MCF 10A (cell line): ENCODE data around the gene MRC1. TPM values are rescaled to one million over a fixed set of nuclear protein-coding genes. Genes with fewer than 3 reads are reported as not detected.

Experiments used
- BruUV-seq: library from RNA; stranded (reverse); fragments of 400-500 nt; replicated peaks from 2 replicates; lab custom pipeline; 2021; lab: Mats Ljungman, UMichigan
- CTCF ChIA-PET: fragments of 300-600 bp; sonication (Branson Sonifier 250); formaldehyde crosslinking; extraction: SDS; loops from one replicate; lab custom pipeline; 2021; ENCODE audit warnings: antibody characterized with exemption, inconsistent platforms; lab: Yijun Ruan, JAX
- POLR2A ChIA-PET: fragments of 300-600, 350-650 bp; sonication (Branson Sonifier 250); formaldehyde crosslinking; extraction: SDS; loops from one replicate; lab custom pipeline; 2020; ENCODE audit warnings: antibody characterized with exemption, inconsistent platforms; lab: Yijun Ruan, JAX
- DNase-seq: peaks from one replicate; pipeline ENCODE4 v3.0.0-alpha.2; 2018; ENCODE audit not compliant: unreplicated experiment
- H3K27ac Mint-ChIP-seq: one replicate; pipeline ENCODE4 v1.8.0; 2022; ENCODE audit warnings: mild to moderate bottlenecking, low read depth, mixed read lengths; ENCODE audit not compliant: unreplicated experiment
- H3K27me3 Mint-ChIP-seq: one replicate; pipeline ENCODE4 v1.8.0; 2022; ENCODE audit warnings: mixed read lengths; ENCODE audit not compliant: insufficient read depth, unreplicated experiment
- H3K36me3 Mint-ChIP-seq: one replicate; pipeline ENCODE4 v1.8.0; 2022; ENCODE audit warnings: mild to moderate bottlenecking, moderate library complexity, mixed read lengths; ENCODE audit not compliant: insufficient read depth, unreplicated experiment
- H3K4me1 Mint-ChIP-seq: one replicate; pipeline ENCODE4 v1.8.0; 2022; ENCODE audit warnings: mixed read lengths; ENCODE audit not compliant: insufficient read depth, unreplicated experiment
- H3K4me3 Mint-ChIP-seq: one replicate; pipeline ENCODE4 v1.8.0; 2022; ENCODE audit warnings: mild to moderate bottlenecking, moderate library complexity, mixed read lengths; ENCODE audit not compliant: unreplicated experiment
- H3K9me3 Mint-ChIP-seq: one replicate; pipeline ENCODE4 v1.8.0; 2022; ENCODE audit warnings: mixed read lengths; ENCODE audit not compliant: unreplicated experiment
- CTCF ChIP-seq: fragments of 200-600 bp; IDR thresholded peaks from one replicate; pipeline ENCODE4 v1.8.0; 2022; ENCODE audit warnings: antibody characterized with exemption, mild to moderate bottlenecking; ENCODE audit not compliant: unreplicated experiment
- intact Hi-C: fragments of 100-400 bp; cut with micrococcal nuclease; formaldehyde crosslinking; loops from 2 replicates; pipeline ENCODE4 v1.14.1; 2022
- total RNA-seq: library from RNA; stranded (reverse); gene quantifications from 2 replicates; pipeline ENCODE4 v1.2.3, GENCODE V29; 2022

The MRC1 gene
- total RNA-seq, 1 experiment from 2014 or later, result not detected

DNA sequence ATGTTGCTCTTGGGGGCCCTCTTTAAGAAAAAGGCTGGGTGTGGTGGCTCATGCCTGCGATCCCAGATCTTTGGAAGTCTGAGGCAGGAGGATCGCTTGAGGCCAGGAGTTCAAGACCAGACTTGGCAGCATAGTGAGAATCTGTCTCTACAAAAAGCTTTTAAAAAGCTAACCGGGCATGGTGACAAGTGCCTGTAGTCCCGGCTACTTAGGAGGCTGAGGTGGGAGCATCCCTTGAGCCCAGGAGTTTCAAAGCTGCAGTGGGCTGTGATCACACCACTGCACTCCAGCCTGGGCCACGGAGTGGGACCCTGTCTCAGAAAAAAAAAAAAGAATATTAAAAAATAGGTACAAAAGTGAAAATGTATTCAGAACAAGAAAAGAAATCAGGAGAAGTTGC, 104.5 kb downstream of the MRC1 start:
- no peak for DNase-seq
- ChIA-PET CTCF (interaction anchor here (0.6 to 1.0 kb wide), 4 partner anchors 27 to 303 kb away, joined by 3 to 6 read pairs (median 4); no protein-coding TSS in a partner anchor), POLR2A (no interaction called here)
- Mint-ChIP-seq H3K27ac (no peak overlapping the region), H3K36me3 (no peaks in the 10 kb centered on the region), H3K4me1 (peaks cover 6% of the 10 kb centered on the region), H3K4me3 (no peak overlapping the region), H3K9me3 (no peaks in the 10 kb centered on the region), H3K27me3 (no peaks in the 10 kb centered on the region)
- BruUV-seq, result no TSS peak
- intact Hi-C loops, result no loop called here
- no peak for TF ChIP-seq CTCF

GRCh38 chr10:17914169-17915045, 105.3 kb downstream of the MRC1 start:
- Mint-ChIP-seq H3K27ac (peak overlapping the region; percentile 1), H3K36me3 (no peaks in the 10 kb centered on the region), H3K27me3 (no peaks in the 10 kb centered on the region), H3K9me3 (no peaks in the 10 kb centered on the region), H3K4me1 (peaks cover 6% of the 10 kb centered on the region), H3K4me3 (no peak overlapping the region)
- TF ChIP-seq CTCF, result no peak
- DNase-seq, result no peak
- BruUV-seq, result no TSS peak
- intact Hi-C loops, result no loop called here
- ChIA-PET CTCF (interaction anchor here (0.6 to 1.0 kb wide), 3 partner anchors 26 to 302 kb away, joined by 3 to 6 read pairs (median 5); no protein-coding TSS in a partner anchor), POLR2A (no interaction called here)

DNA sequence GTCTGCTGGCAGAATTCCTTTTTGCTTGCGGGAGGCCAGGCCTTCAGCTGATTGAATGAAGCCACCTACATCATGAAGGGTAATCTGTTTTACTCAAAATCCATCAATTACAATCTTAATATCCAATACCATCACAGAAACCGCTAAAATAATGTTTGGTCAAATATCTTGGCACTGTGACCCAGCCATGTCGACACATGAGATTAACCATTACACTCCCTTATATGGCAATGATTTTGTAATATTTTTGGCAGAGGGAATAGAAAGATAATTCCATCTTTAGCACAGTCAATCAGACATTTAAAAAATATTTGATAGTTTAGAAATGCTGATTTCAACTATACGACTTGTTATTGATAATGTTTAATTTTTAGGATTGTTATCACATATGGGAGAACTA, 106.0 kb downstream of the MRC1 start:
- ChIA-PET CTCF (no interaction called here), POLR2A (no interaction called here)
- Mint-ChIP-seq H3K27me3 (no peaks in the 10 kb centered on the region), H3K4me3 (no peak overlapping the region), H3K36me3 (no peaks in the 10 kb centered on the region), H3K27ac (peak overlapping the region; percentile 1), H3K9me3 (no peaks in the 10 kb centered on the region), H3K4me1 (peaks cover 6% of the 10 kb centered on the region)
- peak; percentile 28 for DNase-seq
- BruUV-seq, result no TSS peak
- intact Hi-C loops, result no loop called here
- TF ChIP-seq CTCF, result no peak

DNA sequence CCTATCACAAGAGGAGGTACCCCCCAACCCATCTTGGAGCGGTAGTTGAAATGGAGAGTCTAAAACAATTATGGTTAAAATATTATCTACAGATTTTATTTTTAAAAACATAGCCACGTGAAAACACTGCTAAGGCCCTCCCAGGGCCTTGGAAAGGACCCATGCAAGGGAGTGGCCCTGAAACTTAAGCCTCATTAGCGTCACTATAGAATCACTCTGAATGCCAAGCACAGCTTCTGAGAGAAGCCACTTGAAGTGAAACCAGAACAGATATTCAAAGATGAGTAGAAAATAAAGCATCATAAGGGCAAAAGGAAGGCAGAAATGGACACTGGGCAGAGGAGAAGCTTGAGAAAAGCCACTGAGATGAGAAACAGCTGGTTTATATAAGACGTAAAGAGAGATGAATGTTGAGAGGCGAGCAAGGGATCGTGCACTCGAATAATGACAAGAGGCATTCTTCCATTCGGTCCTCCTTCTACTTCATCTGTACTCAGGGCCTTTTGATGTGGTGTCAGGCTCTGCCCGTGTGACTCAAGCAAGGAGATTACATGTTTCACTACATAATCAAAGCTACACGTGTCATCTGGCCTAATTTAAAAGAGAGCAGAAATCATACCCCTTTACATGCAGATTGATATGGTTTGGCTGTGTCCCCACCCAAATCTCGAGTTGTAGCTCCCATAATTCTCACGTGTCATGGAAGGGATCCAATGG, 109.2 kb downstream of the MRC1 start:
- no peak for DNase-seq
- peaks cover 6% of the 10 kb centered on the region for H3K4me1 Mint-ChIP-seq
- no peaks in the 10 kb centered on the region for H3K9me3 Mint-ChIP-seq
- no peak overlapping the region for H3K4me3 Mint-ChIP-seq
- ChIA-PET POLR2A (interaction anchor here (0.5 kb wide), 1 partner anchor 64 kb away, joined by 3 read pairs; no protein-coding TSS in a partner anchor), CTCF (no interaction called here)
- H3K27ac Mint-ChIP-seq, result no peak overlapping the region
- H3K36me3 Mint-ChIP-seq, result no peaks in the 10 kb centered on the region
- no peak for TF ChIP-seq CTCF
- BruUV-seq, result no TSS peak
- H3K27me3 Mint-ChIP-seq, result no peaks in the 10 kb centered on the region
- intact Hi-C loops, result no loop called here
